ENCODE data around the gene MRPS34. TPM values are rescaled to one million over a fixed set of nuclear protein-coding genes. Genes with fewer than 3 reads are reported as not detected.

Gene MRPS34
- polyA plus RNA-seq, 1 donor (not counting 4 experiments of a cell fraction or from before 2014, with no cell fraction given) = 74.3 TPM

GRCh38 chr16:1765826-1766225, 7.1 kb downstream of the MRPS34 start:
- peaks cover 13 to 29% of the 10 kb centered on the region in 2 experiments for H3K36me3 ChIP-seq (ENCODE audit: control insufficient read depth in 2 of 2, extremely low read depth in 1 of 2, insufficient read depth in 2 of 2, low read length in 2 of 2)
- dilution Hi-C loops (cut with MboI; ENCODE audit: extremely low pct_ligation_motif_present, low sequenced_read_pairs) = no loop called here

GRCh38 chr16:1764971-1765370, 8.0 kb downstream of the MRPS34 start:
- no peak overlapping the region for H3K4me2 ChIP-seq (ENCODE audit: control insufficient read depth, extremely low read depth, insufficient read depth, low read depth, low read length)
- peaks cover 13 to 34% of the 10 kb centered on the region in 2 experiments for H3K36me3 ChIP-seq (ENCODE audit: control insufficient read depth in 2 of 2, extremely low read depth in 1 of 2, insufficient read depth in 2 of 2, low read length in 2 of 2)
- H3K4me1 ChIP-seq (ENCODE audit: control insufficient read depth, extremely low read depth, insufficient read depth, low read length) = peaks cover 3% of the 10 kb centered on the region
- no peak overlapping the region for H2AFZ ChIP-seq (ENCODE audit: control insufficient read depth, low read length)
- no peaks in the 10 kb centered on the region for H3K9me3 ChIP-seq (ENCODE audit: control insufficient read depth, low read depth, low read length)
- H3K9ac ChIP-seq (ENCODE audit: control insufficient read depth, extremely low read depth, insufficient read depth, low read length) = no peak overlapping the region
- H3K4me3 ChIP-seq (ENCODE audit: control insufficient read depth in 2 of 3, extremely low read depth in 1 of 3, insufficient read depth in 2 of 3, low read depth in 1 of 3, low read length in 3 of 3) = no peak overlapping the region
- no peak for TF ChIP-seq EZH2 (IDR thresholded peaks at IDR 0.05; ENCODE audit: low read length)
- no peaks in the 10 kb centered on the region for H4K20me1 ChIP-seq (ENCODE audit: control insufficient read depth, extremely low read depth, insufficient read depth, low read length)
- H3K79me2 ChIP-seq (ENCODE audit: control insufficient read depth, insufficient read depth, low read length) = no peaks in the 10 kb centered on the region
- H3K27me3 ChIP-seq (ENCODE audit: control insufficient read depth, extremely low read depth, insufficient read depth, low read length) = no peaks in the 10 kb centered on the region
- FAIRE-seq = no peak
- H3K9me1 ChIP-seq (ENCODE audit: control insufficient read depth, extremely low read depth, insufficient read depth, low read length) = no peaks in the 10 kb centered on the region
- dilution Hi-C loops (cut with MboI; ENCODE audit: extremely low pct_ligation_motif_present, low sequenced_read_pairs) = no loop called here
- H3K27ac ChIP-seq (ENCODE audit: control insufficient read depth, insufficient read depth, low read length) = no peak overlapping the region
- no peak for DNase-seq (ENCODE audit: low read depth, low spot score)

More at GRCh38 chr16:1765826-1766225, 7.1 kb downstream of the MRPS34 start:
- no peak overlapping the region for H3K9ac ChIP-seq (ENCODE audit: control insufficient read depth, extremely low read depth, insufficient read depth, low read length)
- H2AFZ ChIP-seq (ENCODE audit: control insufficient read depth, low read length) = no peak overlapping the region
- peaks cover 9% of the 10 kb centered on the region for H3K4me1 ChIP-seq (ENCODE audit: control insufficient read depth, extremely low read depth, insufficient read depth, low read length)
- H3K79me2 ChIP-seq (ENCODE audit: control insufficient read depth, insufficient read depth, low read length) = no peaks in the 10 kb centered on the region
- H3K27ac ChIP-seq (ENCODE audit: control insufficient read depth, insufficient read depth, low read length) = no peak overlapping the region
- DNase-seq (ENCODE audit: low read depth, low spot score) (no peak), FAIRE-seq (no peak)
- H3K4me2 ChIP-seq (ENCODE audit: control insufficient read depth, extremely low read depth, insufficient read depth, low read depth, low read length) = no peak overlapping the region
- no peaks in the 10 kb centered on the region for H3K9me1 ChIP-seq (ENCODE audit: control insufficient read depth, extremely low read depth, insufficient read depth, low read length)
- no peaks in the 10 kb centered on the region for H3K27me3 ChIP-seq (ENCODE audit: control insufficient read depth, extremely low read depth, insufficient read depth, low read length)
- no peak overlapping the region for H3K4me3 ChIP-seq (ENCODE audit: control insufficient read depth in 2 of 3, extremely low read depth in 1 of 3, insufficient read depth in 2 of 3, low read depth in 1 of 3, low read length in 3 of 3)
- TF ChIP-seq EZH2 (IDR thresholded peaks at IDR 0.05; ENCODE audit: low read length) = no peak
- TF ChIP-seq CTCF (optimal IDR thresholded peaks at IDR 0.05 in 1 of 3, IDR thresholded peaks at IDR 0.05 in 1 of 3, conservative IDR thresholded peaks at IDR 0.05 in 1 of 3; ENCODE audit: extremely low read depth in 1 of 3, insufficient read depth in 2 of 3, low read length in 3 of 3) = no peak
- H4K20me1 ChIP-seq (ENCODE audit: control insufficient read depth, extremely low read depth, insufficient read depth, low read length) = no peaks in the 10 kb centered on the region
- H3K9me3 ChIP-seq (ENCODE audit: control insufficient read depth, low read depth, low read length) = no peaks in the 10 kb centered on the region

Data from keratinocyte (primary cell).